HG03442 (cell line): Measurements from ENCODE around the gene NMRK2.
A peak's percentile ranks its signal among the peaks of the same experiment; 100 is the strongest.

ENCODE experiments used
- ATAC-seq: cut with Tn5 transposase; IDR thresholded peaks from one replicate; pipeline ENCODE4 v1.9.1; 2021; ENCODE audit warnings: mild to moderate bottlenecking, moderate library complexity; ENCODE audit not compliant: unreplicated experiment

NMRK2 gene

GRCh38 chr19:3980353-3981251, 47.7 kb downstream of the NMRK2 start:
- ATAC-seq, result no peak

- no peak for ATAC-seq
Observed at GRCh38 chr19:3981373-3981735, 48.5 kb downstream of the NMRK2 start.

- ATAC-seq, result no peak
Observed at GRCh38 chr19:3981736-3982681, 49.1 kb downstream of the NMRK2 start.

- ATAC-seq, result no peak
Observed at GRCh38 chr19:3982701-3983541, 50.1 kb downstream of the NMRK2 start.

- no peak for ATAC-seq
Observed at GRCh38 chr19:3983542-3983914, 50.7 kb downstream of the NMRK2 start.

- ATAC-seq, result no peak
Observed at GRCh38 chr19:3983936-3984583, 51.2 kb downstream of the NMRK2 start.

- ATAC-seq, result no peak
Observed at GRCh38 chr19:3984584-3984907, 51.7 kb downstream of the NMRK2 start.

GRCh38 chr19:3984908-3985642, 52.2 kb downstream of the NMRK2 start, which contains the start of gene EEF2:
Gene EEF2, minus strand, starts transcription at chr19:3985463. Its CDS starts 83 bp downstream, at chr19:3985380.
- ATAC-seq, result peak; percentile 55

- no peak for ATAC-seq
Observed at GRCh38 chr19:3985643-3986259, 52.9 kb downstream of the NMRK2 start.

GRCh38 chr19:3986260-3987041, 53.6 kb downstream of the NMRK2 start:
- no peak for ATAC-seq

- no peak for ATAC-seq
Observed at GRCh38 chr19:3987619-3988371, 54.9 kb downstream of the NMRK2 start.

- no peak for ATAC-seq
Observed at GRCh38 chr19:3990815-3991117, 57.9 kb downstream of the NMRK2 start.
